Muscle of leg (tissue), 11 donors: ENCODE data around the gene AFF4. TPM values are rescaled to one million over a fixed set of nuclear protein-coding genes. Genes with fewer than 3 reads are reported as not detected.

ENCODE experiments used
- DNase-seq: peaks from one replicate; pipeline ENCODE4 v3.0.0; 2013
- H3K27ac ChIP-seq: one replicate; pipeline ENCODE4 v1.5.1; 2013; ENCODE audit warnings: mild to moderate bottlenecking, low read length, control low read depth
- H3K27me3 ChIP-seq: one replicate; pipeline ENCODE4 v1.6.1; 2013; ENCODE audit warnings: low read length; ENCODE audit not compliant: control insufficient read depth, insufficient read depth
- H3K36me3 ChIP-seq: one replicate; pipeline ENCODE4 v1.6.1; 2013; ENCODE audit warnings: low read length; ENCODE audit not compliant: control insufficient read depth, insufficient read depth
- H3K4me1 ChIP-seq: one replicate; pipeline ENCODE4 v1.6.1; 2013; ENCODE audit warnings: low read length; ENCODE audit not compliant: control insufficient read depth, insufficient read depth
- H3K4me3 ChIP-seq: one replicate; pipeline ENCODE4 v1.5.1; 2013; ENCODE audit warnings: low read length, control low read depth
- H3K9me3 ChIP-seq: replicated peaks from 2 replicates; pipeline ENCODE4 v1.6.1; 2013; ENCODE audit warnings: low read depth, low read length; ENCODE audit not compliant: control insufficient read depth
- WGBS: methylation state at CpG from one replicate; pipeline ENCODE4 v1.1.5; 2013; ENCODE audit warnings: missing lambda C conversion rate; ENCODE audit not compliant: insufficient coverage; 5-methylcytosine and 5-hydroxymethylcytosine counted together
- polyA plus RNA-seq, 8 donors: library from polyadenylated mRNA; unstranded; fragments of 120-200 nt; gene quantifications; one replicate each; pipeline versions ENCODE4 v1.2.1 to v1.2.3, GENCODE V29; 2013; ENCODE audit warnings: inconsistent platforms in 1 of 8, low replicate concordance in 1 of 8; ENCODE audit not compliant: insufficient read length in 8 of 8, insufficient read depth in 1 of 8
- total RNA-seq: library from RNA; stranded (reverse); fragments of 120-200 nt; gene quantifications from one replicate; pipeline ENCODE4 v1.2.4, GENCODE V29; 2013

The AFF4 gene
- total and polyA plus RNA-seq, 9 donors, result 25.5 to 51.8 (median 38.7) TPM

DNA sequence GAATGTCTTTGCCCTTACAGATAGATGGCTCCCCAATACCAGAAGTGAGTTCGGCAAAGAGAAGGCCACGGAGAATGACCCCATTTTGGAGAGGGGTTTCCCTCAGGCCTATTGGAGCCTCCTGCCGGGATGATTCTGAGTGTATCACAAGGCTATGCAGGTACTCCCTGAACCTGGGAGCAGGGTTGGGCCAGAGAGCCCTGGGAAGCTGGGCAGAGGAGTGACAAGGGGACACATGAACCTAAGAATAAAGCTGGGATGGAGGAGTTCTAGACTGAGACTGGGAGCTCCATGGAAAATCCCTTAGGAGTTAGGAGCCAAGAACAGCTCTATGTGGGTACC, 89.5 kb downstream of the AFF4 start:
- H3K27ac ChIP-seq, result no peak overlapping the region
- 86% methylated on average over 3 of the region's 3 CpGs for WGBS
- no peaks in the 10 kb centered on the region for H3K9me3 ChIP-seq
- H3K36me3 ChIP-seq, result peaks cover 28% of the 10 kb centered on the region
- no peaks in the 10 kb centered on the region for H3K27me3 ChIP-seq
- H3K4me3 ChIP-seq, result no peak overlapping the region
- H3K4me1 ChIP-seq, result peaks cover 20% of the 10 kb centered on the region
- no peak for DNase-seq

DNA sequence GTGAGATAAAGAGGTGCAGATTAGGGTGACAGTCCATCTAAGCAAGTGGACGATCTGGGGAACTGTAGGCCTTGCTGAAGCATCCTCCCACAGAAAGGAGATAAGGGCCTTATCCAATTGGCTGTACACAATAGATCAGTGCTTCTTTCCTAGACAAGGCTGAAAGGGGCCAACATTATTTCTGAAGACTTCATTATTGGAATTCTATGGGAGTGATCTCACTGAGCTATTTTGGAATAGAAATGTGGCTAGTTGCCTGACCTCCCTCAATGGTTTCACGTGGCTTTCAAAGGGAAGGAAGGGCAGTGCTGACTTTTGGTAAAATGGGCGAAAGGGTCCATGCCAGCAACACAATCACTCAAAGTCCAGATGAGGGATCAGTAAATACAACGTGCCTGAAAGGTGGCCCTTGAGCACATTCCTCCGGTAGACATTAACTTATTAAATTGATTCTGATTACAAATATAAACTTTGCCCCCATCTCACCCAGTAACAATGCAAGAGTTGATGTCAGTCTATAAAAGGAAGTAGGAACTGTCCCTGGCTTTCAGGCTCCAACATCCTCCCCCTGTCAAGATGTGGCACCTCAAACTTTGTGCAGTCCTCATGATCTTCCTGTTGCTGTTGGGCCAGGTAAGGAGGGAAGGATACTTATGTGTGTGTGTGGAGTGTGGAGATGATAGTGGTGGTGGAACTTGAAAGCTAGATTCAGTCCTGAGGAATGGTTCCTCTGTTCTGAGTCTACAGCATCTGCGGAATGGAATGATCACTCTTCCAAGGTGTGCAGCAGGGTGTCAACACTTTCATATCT, 90.1 kb downstream of the AFF4 start, which contains the start of gene LEAP2:
Gene LEAP2, plus strand, starts transcription at position 550 of the 811 bp plus-strand sequence. Its CDS starts 27 bp downstream, at position 577.
- Histone ChIP-seq H3K4me1 (peaks cover 20% of the 10 kb centered on the region), H3K27me3 (no peaks in the 10 kb centered on the region), H3K4me3 (no peak within 1 kb of the TSS), H3K9me3 (no peaks in the 10 kb centered on the region), H3K36me3 (peaks cover 33% of the 10 kb centered on the region), H3K27ac (no peak within 1 kb of the TSS)
- WGBS, result 83% methylated on average over 1 of the region's 6 CpGs
- DNase-seq, result no peak

DNA sequence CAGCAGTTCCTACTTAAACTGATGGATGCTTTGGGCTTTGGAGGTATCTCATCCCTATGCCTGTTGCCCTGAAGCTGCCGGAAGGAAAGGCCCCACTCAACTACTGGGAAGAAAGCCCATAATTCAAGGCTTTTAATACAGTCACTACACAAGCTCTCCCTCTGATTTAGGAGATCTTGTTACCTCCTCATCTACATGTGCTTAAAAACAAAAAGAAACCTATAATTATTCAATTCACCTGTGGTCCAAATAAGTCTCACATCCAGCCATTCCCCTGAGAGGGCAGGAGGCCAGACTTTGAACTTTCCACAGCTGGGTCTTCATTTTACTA, 90.7 kb downstream of the AFF4 start:
- peaks cover 36% of the 10 kb centered on the region for H3K36me3 ChIP-seq
- no CpG with 5 or more reads among the region's 1 CpG for WGBS
- no peaks in the 10 kb centered on the region for H3K27me3 ChIP-seq
- no peaks in the 10 kb centered on the region for H3K9me3 ChIP-seq
- H3K4me3 ChIP-seq, result no peak overlapping the region
- peaks cover 17% of the 10 kb centered on the region for H3K4me1 ChIP-seq
- no peak for DNase-seq
- H3K27ac ChIP-seq, result no peak overlapping the region

DNA sequence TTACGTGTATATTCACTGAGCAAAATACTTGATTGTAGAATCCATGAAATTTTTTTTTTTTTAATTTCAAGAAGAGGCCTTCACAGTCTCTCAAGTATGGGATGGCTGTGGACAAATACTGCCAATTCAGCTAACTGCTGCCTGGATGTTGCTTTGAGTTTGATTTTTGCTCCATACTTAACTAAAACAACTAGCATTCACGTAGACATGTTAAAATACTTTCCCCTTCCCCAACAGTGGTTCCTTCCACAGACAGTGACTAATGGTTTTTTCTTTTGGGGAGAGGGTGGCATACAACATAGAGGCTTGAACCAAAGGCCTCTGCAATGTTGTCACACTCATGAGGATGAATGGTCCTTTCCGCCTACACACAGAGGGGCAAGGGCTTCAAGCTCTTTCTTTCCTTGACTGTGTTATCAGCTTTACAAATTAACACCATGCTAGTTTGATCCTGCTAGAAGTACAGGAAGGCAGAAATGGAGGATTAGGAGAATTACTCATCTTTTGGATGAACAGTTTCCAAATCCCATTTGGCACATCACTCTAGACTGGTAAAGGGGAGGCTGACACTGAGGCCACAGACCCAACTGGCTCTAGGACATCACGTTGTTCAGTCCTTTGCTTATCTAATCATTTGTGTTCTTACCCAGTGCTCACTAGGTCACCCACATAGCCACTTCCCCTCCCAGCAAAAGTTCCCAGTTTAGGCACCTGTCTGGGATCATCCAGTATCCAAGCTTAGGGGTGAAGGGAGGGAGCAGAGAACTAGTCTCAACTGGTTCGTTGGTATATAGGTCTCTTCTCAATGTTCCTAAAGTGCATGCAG, 91.8 kb downstream of the AFF4 start:
- peaks cover 39% of the 10 kb centered on the region for H3K36me3 ChIP-seq
- no peak for DNase-seq
- no peaks in the 10 kb centered on the region for H3K9me3 ChIP-seq
- no peak overlapping the region for H3K4me3 ChIP-seq
- H3K4me1 ChIP-seq, result peaks cover 24% of the 10 kb centered on the region
- no peaks in the 10 kb centered on the region for H3K27me3 ChIP-seq
- WGBS, result 89% methylated on average over 1 of the region's 5 CpGs
- H3K27ac ChIP-seq, result no peak overlapping the region

DNA sequence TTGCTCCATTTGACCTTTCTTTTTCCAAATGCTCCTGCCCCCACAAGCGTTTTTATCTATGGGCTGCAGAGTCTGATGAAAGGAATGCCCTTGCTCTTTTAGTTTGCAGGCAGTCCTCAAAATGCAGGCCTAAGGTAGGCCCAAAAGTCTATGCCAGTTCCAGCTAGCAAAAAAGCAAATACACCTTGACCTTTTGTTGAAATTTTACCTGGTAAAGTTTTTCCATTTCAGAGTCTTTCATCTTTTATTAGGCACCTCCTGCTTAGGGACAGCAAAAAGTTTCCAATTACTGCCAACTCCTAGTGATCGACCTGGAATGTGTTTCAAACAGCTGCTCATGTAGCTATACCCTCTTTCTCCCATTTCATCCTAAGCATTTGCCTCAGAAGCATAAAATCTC, 92.6 kb downstream of the AFF4 start:
- no peaks in the 10 kb centered on the region for H3K27me3 ChIP-seq
- H3K9me3 ChIP-seq, result no peaks in the 10 kb centered on the region
- H3K27ac ChIP-seq, result no peak overlapping the region
- H3K36me3 ChIP-seq, result peaks cover 35% of the 10 kb centered on the region
- WGBS, result 45% methylated on average over 1 of the region's 2 CpGs
- peaks cover 27% of the 10 kb centered on the region for H3K4me1 ChIP-seq
- no peak overlapping the region for H3K4me3 ChIP-seq
- no peak for DNase-seq

DNA sequence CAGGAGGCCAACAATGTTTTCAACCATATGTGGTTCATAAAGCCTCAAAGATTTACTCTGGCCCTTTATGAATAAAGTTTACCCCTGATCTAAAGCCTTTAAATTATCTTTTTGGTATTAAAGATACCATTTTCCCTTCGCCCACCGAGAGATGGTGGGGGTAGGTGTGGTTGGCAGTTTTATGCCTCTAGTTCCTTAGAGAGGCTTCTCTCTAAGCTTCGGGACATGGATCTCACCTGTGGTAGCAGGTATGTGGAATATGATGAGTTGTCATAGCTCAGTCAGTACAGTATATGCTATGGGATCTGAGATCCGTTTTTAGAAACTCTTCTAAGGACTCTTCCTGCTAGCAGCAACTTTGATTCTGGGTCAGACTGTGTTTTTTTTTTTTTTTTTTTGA, 94.7 kb downstream of the AFF4 start:
- Histone ChIP-seq H3K36me3 (peaks cover 32% of the 10 kb centered on the region), H3K4me1 (peaks cover 32% of the 10 kb centered on the region), H3K27me3 (peaks cover 3% of the 10 kb centered on the region), H3K9me3 (no peaks in the 10 kb centered on the region), H3K27ac (no peak overlapping the region), H3K4me3 (no peak overlapping the region)
- no peak for DNase-seq
- WGBS, result no CpG with 5 or more reads among the region's 4 CpGs

DNA sequence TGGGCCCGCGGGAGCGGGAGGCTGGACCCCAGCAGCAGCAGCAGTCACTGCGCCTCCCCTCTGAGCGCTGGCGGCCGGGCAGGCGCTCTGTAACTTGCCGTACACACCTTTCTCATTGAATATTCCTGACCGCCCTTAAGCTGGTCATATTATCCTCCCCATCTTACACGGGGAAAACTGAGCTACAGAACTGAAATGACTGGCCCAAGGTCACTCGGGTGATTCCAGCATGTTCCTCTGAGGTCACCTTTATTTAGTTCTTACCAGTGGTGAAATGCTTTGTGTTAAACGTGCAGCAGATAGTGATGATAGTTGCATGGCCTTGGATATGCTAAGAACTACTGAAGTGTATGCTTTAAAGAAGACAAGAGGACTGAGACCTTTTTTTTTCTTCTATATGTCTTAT, 96.4 kb downstream of the AFF4 start:
- 6% methylated on average over 3 of the region's 13 CpGs for WGBS
- peaks cover 25% of the 10 kb centered on the region for H3K4me1 ChIP-seq

DNA sequence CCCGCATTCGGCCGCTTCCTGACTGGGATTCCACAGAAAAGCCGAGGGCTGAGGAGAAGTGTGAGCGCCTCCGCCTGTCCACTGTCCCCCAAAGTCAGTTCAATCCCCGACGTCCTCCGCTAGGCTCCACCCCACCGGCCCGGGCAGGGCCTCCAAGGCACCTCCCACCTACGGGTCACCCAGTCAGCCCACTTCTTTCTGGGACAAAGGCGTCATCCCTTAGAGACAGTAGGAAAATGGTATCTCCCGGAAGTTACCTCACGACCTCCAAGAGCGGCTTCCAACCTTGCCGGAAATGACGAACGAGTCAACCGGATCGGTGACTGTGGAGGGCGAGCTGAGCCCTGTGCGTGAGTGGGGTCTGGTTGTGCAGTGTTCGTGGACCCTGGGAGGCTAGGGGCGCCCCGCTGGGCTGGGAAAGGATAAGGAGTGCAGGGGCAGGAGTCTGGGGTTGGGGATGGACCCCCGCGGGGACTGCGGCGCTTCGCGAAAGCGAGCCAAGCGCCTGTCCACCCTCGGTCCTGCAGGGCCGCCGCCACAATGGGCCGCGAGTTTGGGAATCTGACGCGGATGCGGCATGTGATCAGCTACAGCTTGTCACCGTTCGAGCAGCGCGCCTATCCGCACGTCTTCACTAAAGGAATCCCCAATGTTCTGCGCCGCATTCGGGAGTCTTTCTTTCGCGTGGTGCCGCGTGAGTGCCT, 96.9 kb downstream of the AFF4 start, which contains the start of the genes GDF9 and UQCRQ:
Gene GDF9, minus strand, starts transcription at position 128 of the 704 bp plus-strand sequence. CDS start 1,936 bp downstream, outside the sequence.
Gene UQCRQ, plus strand, starts transcription at position 301 of the 704 bp plus-strand sequence. Its CDS starts 240 bp downstream, at position 541.
- Histone ChIP-seq H3K36me3 (peaks cover 25% of the 10 kb centered on the region), H3K4me3 (peak within 1 kb of the TSS; percentile 98), H3K9me3 (no peaks in the 10 kb centered on the region), H3K27ac (peak within 1 kb of the TSS; percentile 98), H3K27me3 (peaks cover 3% of the 10 kb centered on the region), H3K4me1 (peaks cover 23% of the 10 kb centered on the region)
- peak; percentile 100 for DNase-seq
- WGBS, result under 1% methylated on average over 52 of the region's 55 CpGs

More for the DNA sequence above, 96.4 kb downstream of the AFF4 start:
- Histone ChIP-seq H3K27ac (peak overlapping the region; percentile 98), H3K9me3 (no peaks in the 10 kb centered on the region), H3K27me3 (peaks cover 3% of the 10 kb centered on the region), H3K4me3 (peak overlapping the region; percentile 98), H3K36me3 (peaks cover 29% of the 10 kb centered on the region)
- DNase-seq, result no peak

DNA sequence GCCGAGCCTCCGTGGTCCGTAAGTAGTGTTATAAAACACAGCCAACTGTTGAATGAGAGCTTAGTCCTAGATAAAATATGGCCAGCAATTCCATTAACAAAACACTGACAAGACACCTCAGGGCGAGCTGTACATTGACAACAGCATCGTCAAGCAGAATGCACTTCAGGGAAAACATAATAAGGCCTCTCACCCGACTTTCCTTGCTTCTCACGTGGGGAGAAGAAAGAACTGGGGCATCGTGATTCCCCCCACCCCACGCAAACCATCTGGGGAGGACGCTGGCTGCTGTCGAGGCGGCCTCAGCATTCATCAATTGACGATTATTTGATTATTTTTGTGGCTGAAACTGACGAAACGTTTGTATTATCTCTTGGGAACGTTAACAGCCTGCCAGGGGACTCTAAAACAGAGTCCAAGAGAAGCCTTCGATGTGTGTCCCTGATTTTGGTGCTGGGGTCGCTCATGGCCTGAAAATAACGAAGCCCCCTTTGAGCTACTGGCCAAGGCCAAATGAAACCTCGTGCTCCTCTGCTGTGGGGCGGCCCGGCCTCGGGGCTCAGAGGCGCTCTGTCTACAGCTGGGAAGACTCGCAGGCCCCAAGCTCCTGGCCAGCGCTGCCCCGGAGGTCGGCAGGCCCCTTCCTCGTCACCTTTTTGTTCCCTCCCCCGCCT, 97.6 kb downstream of the AFF4 start:
- Histone ChIP-seq H3K4me1 (peaks cover 22% of the 10 kb centered on the region), H3K4me3 (peak overlapping the region; percentile 98), H3K36me3 (peaks cover 25% of the 10 kb centered on the region), H3K9me3 (no peaks in the 10 kb centered on the region), H3K27me3 (peaks cover 3% of the 10 kb centered on the region), H3K27ac (peak overlapping the region; percentile 98)
- DNase-seq, result no peak
- WGBS, result 4% methylated on average over 17 of the region's 30 CpGs
